Heart left ventricle (tissue), 13 donors: Measurements from ENCODE around the gene RBM47.

Source experiments
- CTCF ChIP-seq, 12 donors: fragments of 200-600 bp; sonication (generic) in 4 of 12; IDR thresholded peaks; one replicate each; pipeline versions ENCODE4 v1.5.0 to v1.8.0; 2018 to 2022; ENCODE audit warnings: antibody characterized with exemption in 12 of 12, mild to moderate bottlenecking in 5 of 12
- POLR2A ChIP-seq, 2 donors: fragments of 450-650 bp; IDR thresholded peaks; one replicate each; pipeline ENCODE4 v1.6.1; 2017; ENCODE audit warnings: antibody characterized with exemption in 2 of 2, mild to moderate bottlenecking in 2 of 2, moderate library complexity in 2 of 2
- donor health status: ischemic (EF 13 %, LVEDD 7.1; RV severe dilation, severe dysfunction).
- donor health status: DM: no; HTN: yes; CAD: no.
- donor health status: DM: no; HTN: no; CAD: no.
- donor health status: ischemic (EF 25% LVEDD 6.9; RV normal size, moderate dysfunction).
- donor health status: ischemic (EF 25% LVEDD 5.7; RV mildly dilated, moderate dysfunction).
- donor health status: ischemic (EF 35%, LVEDD 5.7; RV mildly dilated, moderate dysfunction).
- donor health status: nonischemic (EF 11% LVEDD 7.7; RV severe dilation, severe dysfunction).
- donor health status: DM: yes; HTN: yes; CAD: no.
- donor health status: PGD.
- donor health status: ischemic (EF 29% LVEDD 5.4; RV normal size, mild dysfunction).
- donor health status: nonischemic (EF 23%, LVEDD 6.1; RV moderate dilation, normal function).

- TF ChIP-seq CTCF (IDR thresholded peaks at IDR 0.05) (no peak), POLR2A (IDR thresholded peaks at IDR 0.05) (no peak)
Measured at GRCh38 chr4:40486534-40486933, 143.1 kb downstream of the RBM47 start.
